Upper lobe of right lung (tissue), 1 donor: ENCODE data around the gene PPARGC1A. TPM values are rescaled to one million over a fixed set of nuclear protein-coding genes. Genes with fewer than 3 reads are reported as not detected.

ENCODE experiments used
- ATAC-seq: fragments of 200-7000 bp; cut with Tn5 transposase; one replicate; pipeline ENCODE4 v1.9.1; 2020; ENCODE audit warnings: mild to moderate bottlenecking, moderate library complexity
- DNase-seq: peaks from one replicate; pipeline ENCODE4 v3.0.0-alpha.2; 2020
- H3K27ac ChIP-seq: fragments of 200-600 bp; one replicate; pipeline ENCODE4 v1.8.0; 2022
- H3K27me3 ChIP-seq: fragments of 200-600 bp; one replicate; pipeline ENCODE4 v1.8.0; 2022; ENCODE audit warnings: mild to moderate bottlenecking
- H3K36me3 ChIP-seq: fragments of 200-600 bp; one replicate; pipeline ENCODE4 v1.8.0; 2022
- H3K4me1 ChIP-seq: fragments of 200-600 bp; one replicate; pipeline ENCODE4 v1.8.0; 2022
- H3K4me3 ChIP-seq: fragments of 200-600 bp; one replicate; pipeline ENCODE4 v1.8.0; 2022; ENCODE audit warnings: mild to moderate bottlenecking
- H3K9me3 ChIP-seq: fragments of 200-600 bp; one replicate; pipeline ENCODE4 v1.8.0; 2022
- intact Hi-C: fragments of 100-400 bp; cut with DNase I; formaldehyde crosslinking; loops from one replicate; pipeline ENCODE4 v1.11.0; 2022
- total RNA-seq: library from RNA; stranded (reverse); fragmentation: NEBNext Ultra II Directional; extraction: Animal tissue kit (Norgen Biotek cat#: 25700); gene quantifications from one replicate; pipeline ENCODE4 v1.2.1, GENCODE V29; 2021
- TF ChIP-seq, protein P1 (sequence below): fragments of 200-600 bp; IDR thresholded peaks from one replicate; pipeline ENCODE4 v1.8.0; 2022; ENCODE audit warnings: antibody characterized with exemption
- donor health status: DM: no; HTN: yes; CAD: no; lungs with severe emphysema.

PPARGC1A gene
- total RNA-seq, 1 donor from 2014 or later, result 14.2 TPM

DNA sequence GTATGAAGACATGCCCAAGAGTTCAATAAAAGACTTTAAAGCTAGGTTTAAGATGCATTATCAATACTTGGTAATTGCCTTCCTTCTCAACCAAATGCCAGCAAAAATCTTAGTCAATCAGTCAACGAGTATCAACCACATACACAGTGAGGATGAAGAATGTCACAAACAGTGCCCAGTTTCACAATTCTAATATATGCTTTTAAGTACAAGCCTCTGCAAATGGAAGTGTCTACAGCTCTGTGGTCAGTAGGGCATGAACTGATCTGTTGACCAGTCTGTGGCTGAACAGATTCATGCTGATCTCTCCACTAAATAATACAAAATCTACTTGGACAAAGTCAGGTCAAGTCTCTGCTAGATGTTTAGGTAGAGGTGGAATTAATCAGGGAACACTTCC, 27.9 kb downstream of the PPARGC1A start:
- TF ChIP-seq, protein P1, sequence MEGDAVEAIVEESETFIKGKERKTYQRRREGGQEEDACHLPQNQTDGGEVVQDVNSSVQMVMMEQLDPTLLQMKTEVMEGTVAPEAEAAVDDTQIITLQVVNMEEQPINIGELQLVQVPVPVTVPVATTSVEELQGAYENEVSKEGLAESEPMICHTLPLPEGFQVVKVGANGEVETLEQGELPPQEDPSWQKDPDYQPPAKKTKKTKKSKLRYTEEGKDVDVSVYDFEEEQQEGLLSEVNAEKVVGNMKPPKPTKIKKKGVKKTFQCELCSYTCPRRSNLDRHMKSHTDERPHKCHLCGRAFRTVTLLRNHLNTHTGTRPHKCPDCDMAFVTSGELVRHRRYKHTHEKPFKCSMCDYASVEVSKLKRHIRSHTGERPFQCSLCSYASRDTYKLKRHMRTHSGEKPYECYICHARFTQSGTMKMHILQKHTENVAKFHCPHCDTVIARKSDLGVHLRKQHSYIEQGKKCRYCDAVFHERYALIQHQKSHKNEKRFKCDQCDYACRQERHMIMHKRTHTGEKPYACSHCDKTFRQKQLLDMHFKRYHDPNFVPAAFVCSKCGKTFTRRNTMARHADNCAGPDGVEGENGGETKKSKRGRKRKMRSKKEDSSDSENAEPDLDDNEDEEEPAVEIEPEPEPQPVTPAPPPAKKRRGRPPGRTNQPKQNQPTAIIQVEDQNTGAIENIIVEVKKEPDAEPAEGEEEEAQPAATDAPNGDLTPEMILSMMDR, result no peak
- Histone ChIP-seq H3K4me3 (no peak overlapping the region), H3K36me3 (no peaks in the 10 kb centered on the region), H3K27ac (no peak overlapping the region), H3K9me3 (no peaks in the 10 kb centered on the region), H3K4me1 (peaks cover 2% of the 10 kb centered on the region), H3K27me3 (no peaks in the 10 kb centered on the region)
- DNase-seq (no peak), ATAC-seq (no peak)
- intact Hi-C loops, result no loop called here

- H3K27ac ChIP-seq, result no peak overlapping the region
- intact Hi-C loops, result no loop called here
- peaks cover 3% of the 10 kb centered on the region for H3K4me1 ChIP-seq
- no peak overlapping the region for H3K4me3 ChIP-seq
- ATAC-seq (no peak), DNase-seq (no peak)
- TF ChIP-seq, protein P1, result no peak
- no peaks in the 10 kb centered on the region for H3K9me3 ChIP-seq
- H3K27me3 ChIP-seq, result no peaks in the 10 kb centered on the region
- no peaks in the 10 kb centered on the region for H3K36me3 ChIP-seq
Measured at GRCh38 chr4:23860919-23861318, 28.9 kb downstream of the PPARGC1A start.

DNA sequence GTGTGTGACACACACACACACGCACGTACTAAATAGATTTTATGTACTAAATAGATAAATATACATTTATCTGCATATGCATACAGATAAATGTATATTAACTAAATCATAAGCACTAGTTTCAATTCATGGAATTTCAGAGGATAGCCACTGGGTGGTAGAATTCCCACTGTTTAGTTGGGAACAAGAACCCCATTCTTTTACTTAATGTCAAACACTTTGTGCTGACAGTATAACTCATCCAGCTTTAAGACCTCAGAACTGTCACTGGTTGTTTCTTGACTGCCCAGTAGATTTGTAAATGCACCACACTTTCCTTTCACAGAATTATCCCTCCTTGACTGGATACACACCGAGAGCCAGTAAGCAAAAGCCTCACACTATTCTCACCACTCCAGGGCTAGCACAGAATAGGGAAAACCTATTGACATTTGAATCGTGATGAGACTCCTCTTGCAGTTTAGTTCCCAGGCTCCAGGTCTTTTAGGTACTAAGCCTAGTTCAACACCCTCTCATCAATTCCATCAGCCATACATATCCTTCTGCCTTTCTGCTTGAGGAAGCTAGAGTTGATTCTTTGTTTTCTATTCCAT, 32.4 kb downstream of the PPARGC1A start:
- TF ChIP-seq, protein P1, result peak; percentile 19
- Histone ChIP-seq H3K27me3 (no peaks in the 10 kb centered on the region), H3K36me3 (no peaks in the 10 kb centered on the region), H3K27ac (no peak overlapping the region), H3K4me3 (no peak overlapping the region), H3K9me3 (no peaks in the 10 kb centered on the region), H3K4me1 (peaks cover 3% of the 10 kb centered on the region)
- intact Hi-C loops, result no loop called here
- no peak for DNase-seq
- ATAC-seq, result no peak

- Histone ChIP-seq H3K27me3 (no peaks in the 10 kb centered on the region), H3K36me3 (no peaks in the 10 kb centered on the region), H3K4me1 (peaks cover 3% of the 10 kb centered on the region), H3K27ac (no peak overlapping the region), H3K4me3 (no peak overlapping the region), H3K9me3 (no peaks in the 10 kb centered on the region)
- DNase-seq, result peak; percentile 76
- TF ChIP-seq, protein P1, result no peak
- peak; percentile 61 for ATAC-seq
- intact Hi-C loops, result no loop called here
Measured at GRCh38 chr4:23856630-23857029, 33.2 kb downstream of the PPARGC1A start.

DNA sequence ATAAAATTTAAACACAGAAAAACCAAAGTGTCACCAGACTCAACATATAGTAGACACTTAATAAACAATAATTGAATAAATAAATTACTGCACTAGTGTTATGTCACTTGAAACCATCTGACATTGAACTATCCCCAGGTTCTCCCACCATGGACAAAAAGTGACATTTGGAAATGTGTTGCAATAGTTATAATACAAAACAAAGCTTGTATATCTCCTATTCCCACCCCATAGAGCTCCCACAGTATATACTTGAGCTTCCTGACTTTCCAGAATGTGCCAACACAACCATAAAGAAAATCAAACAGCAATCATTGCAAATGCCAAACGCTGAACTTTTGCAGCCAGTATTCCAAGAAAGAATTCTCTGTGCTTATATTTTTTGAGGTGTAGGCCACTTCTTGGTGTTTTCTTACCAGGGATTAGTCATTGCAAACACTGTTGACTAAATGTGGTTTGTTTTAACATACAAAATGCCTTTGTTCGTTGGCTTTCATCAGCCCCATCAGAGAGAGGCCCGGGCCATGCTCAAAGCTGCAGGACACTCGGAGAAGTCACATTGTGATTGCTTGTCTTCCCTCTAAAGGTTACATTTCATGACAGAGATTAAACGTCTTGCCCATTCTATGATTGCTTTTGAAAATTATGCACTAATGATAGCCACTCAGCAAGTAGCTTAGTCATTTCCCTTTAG, 33.8 kb downstream of the PPARGC1A start:
- Histone ChIP-seq H3K4me1 (peaks cover 3% of the 10 kb centered on the region), H3K4me3 (no peak overlapping the region), H3K27me3 (no peaks in the 10 kb centered on the region), H3K9me3 (no peaks in the 10 kb centered on the region), H3K36me3 (no peaks in the 10 kb centered on the region), H3K27ac (no peak overlapping the region)
- intact Hi-C loops, result no loop called here
- TF ChIP-seq, protein P1, result no peak
- ATAC-seq, result no peak
- no peak for DNase-seq
